ENCODE measurements around the gene DTHD1. TPM values are rescaled to one million over a fixed set of nuclear protein-coding genes. Genes with fewer than 3 reads are reported as not detected.

The DTHD1 gene
- total RNA-seq, 2 experiments from 2014 or later, result 0.11 to 0.16 TPM

DNA sequence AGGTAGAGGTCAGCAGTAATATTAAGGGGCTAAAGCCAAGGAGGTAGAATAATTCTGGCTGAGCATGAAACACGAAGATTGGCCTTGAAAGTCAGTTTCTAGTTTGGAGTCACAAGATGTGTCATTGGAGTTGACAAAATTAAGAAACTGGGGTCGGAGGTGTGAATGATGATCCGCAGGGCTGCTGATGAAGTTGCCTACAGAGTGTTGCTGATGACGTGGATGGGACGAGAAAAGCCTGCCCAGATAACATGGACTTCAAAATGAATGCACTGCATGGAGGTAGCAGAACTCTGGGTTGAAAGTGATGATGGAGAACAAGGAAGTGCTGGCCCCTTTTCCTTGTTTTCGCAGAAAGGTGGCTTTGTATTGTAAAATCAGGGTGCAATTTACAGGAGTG lies 60.5 kb downstream of the DTHD1 start:
- intact Hi-C loops (cut with DNase I, micrococcal nuclease), result no loop called here
- TF ChIP-seq CTCF (IDR thresholded peaks at IDR 0.05), result no peak
- DNase-seq (no peak), ATAC-seq (ENCODE audit: poor library complexity) (no peak)
- Mint-ChIP-seq H3K36me3 (ENCODE audit: low read depth) (no peaks in the 10 kb centered on the region), H3K4me1 (ENCODE audit: low read depth) (peaks cover 8% of the 10 kb centered on the region), H3K9me3 (no peaks in the 10 kb centered on the region), H3K4me3 (no peak overlapping the region), H3K27ac (no peak overlapping the region), H3K27me3 (no peaks in the 10 kb centered on the region)
- POLR2A ChIA-PET, result no interaction called here
- CTCF ChIA-PET, result no interaction called here
- Histone ChIP-seq H3K36me3 (ENCODE audit: insufficient read depth, low read length) (no peaks in the 10 kb centered on the region), H3K27me3 (ENCODE audit: control insufficient read depth in 1 of 2, insufficient read depth in 2 of 2, low read length in 2 of 2) (no peaks in the 10 kb centered on the region), H3K27ac (ENCODE audit: low read depth in 1 of 2, low read length in 2 of 2) (no peak overlapping the region), H3K4me1 (ENCODE audit: insufficient read depth, low read length) (no peaks in the 10 kb centered on the region), H3K4me3 (ENCODE audit: low read length) (no peak overlapping the region), H3K9me3 (ENCODE audit: control insufficient read depth in 1 of 2, insufficient read depth in 1 of 2, low read length in 2 of 2) (no peaks in the 10 kb centered on the region)

DNA sequence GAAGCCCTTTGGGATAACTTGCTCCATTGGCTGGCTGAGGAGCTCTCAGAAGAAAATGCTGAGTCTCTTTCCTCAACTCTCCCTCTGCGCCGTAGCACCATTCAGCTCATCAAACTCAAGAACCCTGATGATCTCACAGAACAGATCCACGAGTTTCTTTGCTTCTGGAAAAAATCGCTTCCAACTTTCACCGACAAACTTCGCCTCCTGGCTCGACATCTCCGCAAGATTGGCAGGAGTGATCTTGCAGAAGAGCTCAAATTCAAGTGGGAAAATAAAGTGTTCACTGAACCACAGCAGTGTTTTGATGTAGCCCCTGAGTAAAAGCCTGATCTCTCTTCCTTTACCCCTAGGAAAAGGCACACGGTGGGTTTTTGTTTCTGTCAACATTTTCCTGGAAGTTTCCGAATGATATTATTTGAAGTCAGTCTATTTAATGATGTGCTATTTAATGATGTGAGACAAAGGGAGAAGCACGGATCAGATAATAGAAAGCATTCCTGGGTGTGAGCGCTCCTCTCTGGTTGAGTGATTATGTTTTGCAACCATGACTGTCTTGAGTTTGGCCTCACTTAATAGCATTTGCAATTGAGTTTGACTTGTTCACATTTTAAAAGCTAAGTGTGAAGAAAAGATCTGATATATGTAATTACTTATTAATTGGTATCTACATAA lies 62.2 kb downstream of the DTHD1 start:
- H3K36me3 Mint-ChIP-seq (ENCODE audit: low read depth), result no peaks in the 10 kb centered on the region
- H3K4me3 Mint-ChIP-seq, result no peak overlapping the region
- no peaks in the 10 kb centered on the region for H3K27me3 ChIP-seq (ENCODE audit: control insufficient read depth in 1 of 2, insufficient read depth in 2 of 2, low read length in 2 of 2)
- intact Hi-C loops (cut with DNase I, micrococcal nuclease), result no loop called here
- H3K4me3 ChIP-seq (ENCODE audit: low read length), result no peak overlapping the region
- no peaks in the 10 kb centered on the region for H3K4me1 ChIP-seq (ENCODE audit: insufficient read depth, low read length)
- CTCF ChIA-PET, result no interaction called here
- H3K27ac ChIP-seq (ENCODE audit: low read depth in 1 of 2, low read length in 2 of 2), result no peak overlapping the region
- no peaks in the 10 kb centered on the region for H3K27me3 Mint-ChIP-seq
- H3K4me1 Mint-ChIP-seq (ENCODE audit: low read depth), result no peaks in the 10 kb centered on the region
- H3K9me3 Mint-ChIP-seq, result no peaks in the 10 kb centered on the region
- TF ChIP-seq CTCF (IDR thresholded peaks at IDR 0.05), result no peak
- H3K9me3 ChIP-seq (ENCODE audit: control insufficient read depth in 1 of 2, insufficient read depth in 1 of 2, low read length in 2 of 2), result no peaks in the 10 kb centered on the region
- ATAC-seq (ENCODE audit: poor library complexity) (no peak), DNase-seq (no peak)
- POLR2A ChIA-PET, result interaction anchor here (1.0 kb wide), 1 partner anchor 101 kb away, joined by 3 read pairs; no protein-coding TSS in a partner anchor
- no peaks in the 10 kb centered on the region for H3K36me3 ChIP-seq (ENCODE audit: insufficient read depth, low read length)
- no peak overlapping the region for H3K27ac Mint-ChIP-seq

- Mint-ChIP-seq H3K27me3 (no peaks in the 10 kb centered on the region), H3K4me1 (ENCODE audit: low read depth) (no peaks in the 10 kb centered on the region), H3K27ac (no peak overlapping the region), H3K4me3 (no peak overlapping the region), H3K9me3 (no peaks in the 10 kb centered on the region), H3K36me3 (ENCODE audit: low read depth) (no peaks in the 10 kb centered on the region)
- Histone ChIP-seq H3K36me3 (ENCODE audit: insufficient read depth, low read length) (no peaks in the 10 kb centered on the region), H3K4me1 (ENCODE audit: insufficient read depth, low read length) (no peaks in the 10 kb centered on the region), H3K9me3 (ENCODE audit: control insufficient read depth in 1 of 2, insufficient read depth in 1 of 2, low read length in 2 of 2) (no peaks in the 10 kb centered on the region), H3K27ac (ENCODE audit: low read depth in 1 of 2, low read length in 2 of 2) (no peak overlapping the region), H3K4me3 (ENCODE audit: low read length) (no peak overlapping the region), H3K27me3 (ENCODE audit: control insufficient read depth in 1 of 2, insufficient read depth in 2 of 2, low read length in 2 of 2) (no peaks in the 10 kb centered on the region)
- CTCF ChIA-PET, result interaction anchor here (1.7 to 7.7 kb wide), 2 partner anchors 46 to 51 kb away, joined by 4 to 57 read pairs; no protein-coding TSS in a partner anchor
- no peak for TF ChIP-seq CTCF (IDR thresholded peaks at IDR 0.05)
- DNase-seq (peak in 2 of 14 experiments; percentile 58 to 66), ATAC-seq (ENCODE audit: poor library complexity) (peak; percentile 38)
- intact Hi-C loops (cut with DNase I, micrococcal nuclease), result loop anchor here in 1 of 2 experiments (5.0 kb wide), 1 partner anchor 1044 kb away; no protein-coding TSS in a partner anchor
- POLR2A ChIA-PET, result interaction anchor here (1.8 kb wide), 1 partner anchor 51 kb away, joined by 8 read pairs; no protein-coding TSS in a partner anchor
Observed at GRCh38 chr4:36348403-36348938, 67.1 kb downstream of the DTHD1 start.
